NCI-H510A treated with DMSO at 0.1 percent for 48 hours (cell line): ENCODE results near the gene LCN2.

ENCODE experiments used
- DNase-seq: peaks from one replicate; lab custom pipeline; 2025; lab: John Stamatoyannopoulos, UW

The LCN2 gene

GRCh38 chr9:128150594-128151308 lies 1.5 kb downstream of the LCN2 start:
- DNase-seq: peak; percentile 18

- no peak for DNase-seq
Measured at GRCh38 chr9:128151309-128152132, 2.3 kb downstream of the LCN2 start.

- no peak for DNase-seq
Measured at GRCh38 chr9:128152133-128153059, 3.1 kb downstream of the LCN2 start.

GRCh38 chr9:128153060-128153946 lies 4.0 kb downstream of the LCN2 start:
- DNase-seq: no peak

GRCh38 chr9:128153947-128154695 lies 4.9 kb downstream of the LCN2 start:
- no peak for DNase-seq

- DNase-seq: no peak
Measured at GRCh38 chr9:128155736-128156500, 6.7 kb downstream of the LCN2 start.

GRCh38 chr9:128159522-128159783 lies 10.2 kb downstream of the LCN2 start:
- DNase-seq: peak; percentile 67

GRCh38 chr9:128159784-128160602 lies 10.7 kb downstream of the LCN2 start, which contains the start of gene BBLN:
Gene BBLN, plus strand, starts transcription at chr9:128160265. Its CDS starts 143 bp downstream, at chr9:128160408.
- peak; percentile 82 for DNase-seq

GRCh38 chr9:128160603-128160987 lies 11.3 kb downstream of the LCN2 start:
- no peak for DNase-seq

- DNase-seq: peak; percentile 32
Measured at GRCh38 chr9:128161215-128161902, 12.1 kb downstream of the LCN2 start.

GRCh38 chr9:128162215-128163026 lies 13.2 kb downstream of the LCN2 start:
- DNase-seq: no peak

- DNase-seq: no peak
Measured at GRCh38 chr9:128163027-128163515, 13.8 kb downstream of the LCN2 start.

- DNase-seq: no peak
Measured at GRCh38 chr9:128163523-128164306, 14.5 kb downstream of the LCN2 start.

- no peak for DNase-seq
Measured at GRCh38 chr9:128164307-128164885, 15.1 kb downstream of the LCN2 start.

- no peak for DNase-seq
Measured at GRCh38 chr9:128166169-128166568, 16.9 kb downstream of the LCN2 start.

- DNase-seq: no peak
Measured at GRCh38 chr9:128167209-128167608, 18.0 kb downstream of the LCN2 start.
